Keratinocyte (primary cell): ENCODE data around the gene BICD1. TPM values are rescaled to one million over a fixed set of nuclear protein-coding genes. Genes with fewer than 3 reads are reported as not detected.

Experiments used
- DNase-seq: peaks from one replicate; pipeline ENCODE4 v3.0.0-alpha.2; 2011; ENCODE audit warnings: low read depth, missing footprints, low spot score
- FAIRE-seq: peaks from 2 replicates; lab custom pipeline; 2011; peaks lifted over from hg19 to GRCh38; lab: Jason Lieb, UNC
- H2AFZ ChIP-seq: 2 replicates; pipeline ENCODE4 v1.6.0; 2012; ENCODE audit warnings: low read length, control low read depth, inconsistent platforms; ENCODE audit not compliant: control insufficient read depth
- H3K27ac ChIP-seq: 2 replicates; pipeline ENCODE4 v1.5.1; 2011; ENCODE audit warnings: low read length; ENCODE audit not compliant: control insufficient read depth, insufficient read depth
- H3K27me3 ChIP-seq: 3 replicates; pipeline ENCODE4 v1.6.0; 2011; ENCODE audit warnings: low read length; ENCODE audit not compliant: control insufficient read depth, insufficient read depth; ENCODE audit errors: extremely low read depth
- H3K36me3 ChIP-seq, 2 experiments: 2 replicates in 1 of 2; 3 replicates in 1 of 2; pipeline ENCODE4 v1.5.1; 2011; ENCODE audit warnings: low read length in 2 of 2, mild to moderate bottlenecking in 1 of 2; ENCODE audit not compliant: control insufficient read depth in 2 of 2, insufficient read depth in 2 of 2; ENCODE audit errors: extremely low read depth in 1 of 2
- H3K4me1 ChIP-seq: 3 replicates; pipeline ENCODE4 v1.5.1; 2011; ENCODE audit warnings: low read length; ENCODE audit not compliant: control insufficient read depth, insufficient read depth; ENCODE audit errors: extremely low read depth
- H3K4me2 ChIP-seq: 3 replicates; pipeline ENCODE4 v1.6.0; 2011; ENCODE audit warnings: low read depth, low read length; ENCODE audit not compliant: control insufficient read depth, insufficient read depth; ENCODE audit errors: extremely low read depth
- H3K4me3 ChIP-seq, 3 experiments: fragments of 200-600 bp in 1 of 3; sonication (generic) in 1 of 3; 2 replicates in 2 of 3; 3 replicates in 1 of 3; pipeline ENCODE4 v1.5.1; 2011 to 2016; ENCODE audit warnings: low read length in 3 of 3, mild to moderate bottlenecking in 3 of 3, control low read depth in 2 of 3, inconsistent platforms in 1 of 3, low read depth in 1 of 3, mixed read lengths in 1 of 3, mixed run types in 1 of 3, moderate library complexity in 1 of 3; ENCODE audit not compliant: control insufficient read depth in 2 of 3, insufficient read depth in 2 of 3; ENCODE audit errors: extremely low read depth in 1 of 3
- H3K79me2 ChIP-seq: 2 replicates; pipeline ENCODE4 v1.6.0; 2012; ENCODE audit warnings: low read length; ENCODE audit not compliant: control insufficient read depth, insufficient read depth
- H3K9ac ChIP-seq: 3 replicates; pipeline ENCODE4 v1.6.0; 2011; ENCODE audit warnings: low read length; ENCODE audit not compliant: control insufficient read depth, insufficient read depth; ENCODE audit errors: extremely low read depth
- H3K9me1 ChIP-seq: 3 replicates; pipeline ENCODE4 v1.6.0; 2011; ENCODE audit warnings: low read length; ENCODE audit not compliant: control insufficient read depth, insufficient read depth; ENCODE audit errors: extremely low read depth
- H3K9me3 ChIP-seq: 2 replicates; pipeline ENCODE4 v1.5.1; 2012; ENCODE audit warnings: low read depth, low read length; ENCODE audit not compliant: control insufficient read depth
- H4K20me1 ChIP-seq: 3 replicates; pipeline ENCODE4 v1.6.0; 2011; ENCODE audit warnings: low read length; ENCODE audit not compliant: control insufficient read depth, insufficient read depth; ENCODE audit errors: extremely low read depth
- EZH2 ChIP-seq: IDR thresholded peaks from one replicate; pipeline ENCODE4 v1.6.1; 2012; ENCODE audit warnings: inconsistent platforms, mild to moderate bottlenecking, low read length, moderate library complexity
- dilution Hi-C: fragments of 300-500 bp; cut with MboI; formaldehyde crosslinking; loops from one replicate; pipeline ENCODE4 v1.7.0; 2020; ENCODE audit warnings: low sequenced_read_pairs; ENCODE audit not compliant: extremely low pct_ligation_motif_present
- polyA plus RNA-seq, 5 experiments: library from polyadenylated mRNA; depleted of rRNA in 3 of 5; stranded (reverse) in 3 of 5; stranded (forward) in 1 of 5; unstranded in 1 of 5; fragments of >200 nt; gene quantifications; 1 replicate in 1 of 5; 2 replicates in 3 of 5; 3 replicates in 1 of 5; pipeline versions ENCODE4 v1.2.1 to v1.2.3, GENCODE V29; 2011 to 2012; ENCODE audit warnings: missing spikeins in 2 of 5, low read depth in 1 of 5, low replicate concordance in 1 of 5
- TF ChIP-seq, protein P1 (sequence below), 3 experiments: IDR thresholded peaks in 1 of 3; conservative IDR thresholded peaks in 1 of 3; optimal IDR thresholded peaks in 1 of 3; 2 replicates in 2 of 3; 3 replicates in 1 of 3; pipeline versions ENCODE3 to v1.5.1; 2011; ENCODE audit warnings: low read length in 3 of 3, mild to moderate bottlenecking in 3 of 3, moderate library complexity in 2 of 3, control low read depth in 1 of 3, inconsistent platforms in 1 of 3; ENCODE audit not compliant: insufficient read depth in 2 of 3; ENCODE audit errors: extremely low read depth in 1 of 3

BICD1 gene
- polyA plus RNA-seq, 1 donor (not counting 4 experiments of a cell fraction or from before 2014, with no cell fraction given) = 10.2 TPM

DNA sequence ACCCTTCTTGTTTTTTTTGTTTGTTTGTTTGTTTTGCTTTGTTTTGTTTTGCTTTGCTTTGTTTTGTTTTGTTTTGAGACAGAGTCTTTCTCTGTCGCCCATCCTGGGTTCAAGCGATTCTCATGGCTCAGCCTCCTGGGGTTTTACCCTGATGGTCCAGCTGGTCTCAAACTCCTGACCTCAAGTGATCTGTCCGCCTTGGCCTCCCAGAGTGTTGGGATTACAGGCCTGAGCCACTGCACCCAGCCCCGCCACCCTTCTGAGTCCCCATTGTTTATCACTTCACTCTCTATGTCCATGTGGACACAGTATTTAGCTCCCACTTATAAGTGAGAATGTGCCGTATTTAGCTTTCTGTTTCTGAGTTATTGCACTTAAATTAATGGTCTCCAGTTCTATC, 36.9 kb upstream of the BICD1 start:
- Histone ChIP-seq H3K79me2 (no peaks in the 10 kb centered on the region), H3K36me3 (no peaks in the 10 kb centered on the region), H3K27me3 (no peaks in the 10 kb centered on the region), H2AFZ (no peak overlapping the region), H4K20me1 (no peaks in the 10 kb centered on the region), H3K9me1 (no peaks in the 10 kb centered on the region), H3K4me1 (no peaks in the 10 kb centered on the region), H3K27ac (no peak overlapping the region), H3K4me2 (no peak overlapping the region), H3K9ac (no peak overlapping the region), H3K4me3 (no peak overlapping the region), H3K9me3 (no peaks in the 10 kb centered on the region)
- DNase-seq (no peak), FAIRE-seq (no peak)
- dilution Hi-C loops = no loop called here
- TF ChIP-seq, protein P1, sequence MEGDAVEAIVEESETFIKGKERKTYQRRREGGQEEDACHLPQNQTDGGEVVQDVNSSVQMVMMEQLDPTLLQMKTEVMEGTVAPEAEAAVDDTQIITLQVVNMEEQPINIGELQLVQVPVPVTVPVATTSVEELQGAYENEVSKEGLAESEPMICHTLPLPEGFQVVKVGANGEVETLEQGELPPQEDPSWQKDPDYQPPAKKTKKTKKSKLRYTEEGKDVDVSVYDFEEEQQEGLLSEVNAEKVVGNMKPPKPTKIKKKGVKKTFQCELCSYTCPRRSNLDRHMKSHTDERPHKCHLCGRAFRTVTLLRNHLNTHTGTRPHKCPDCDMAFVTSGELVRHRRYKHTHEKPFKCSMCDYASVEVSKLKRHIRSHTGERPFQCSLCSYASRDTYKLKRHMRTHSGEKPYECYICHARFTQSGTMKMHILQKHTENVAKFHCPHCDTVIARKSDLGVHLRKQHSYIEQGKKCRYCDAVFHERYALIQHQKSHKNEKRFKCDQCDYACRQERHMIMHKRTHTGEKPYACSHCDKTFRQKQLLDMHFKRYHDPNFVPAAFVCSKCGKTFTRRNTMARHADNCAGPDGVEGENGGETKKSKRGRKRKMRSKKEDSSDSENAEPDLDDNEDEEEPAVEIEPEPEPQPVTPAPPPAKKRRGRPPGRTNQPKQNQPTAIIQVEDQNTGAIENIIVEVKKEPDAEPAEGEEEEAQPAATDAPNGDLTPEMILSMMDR (optimal IDR thresholded peaks at IDR 0.05 in 1 of 3, IDR thresholded peaks at IDR 0.05 in 1 of 3, conservative IDR thresholded peaks at IDR 0.05 in 1 of 3; ENCODE audit: extremely low read depth in 1 of 3, insufficient read depth in 2 of 3, low read length in 3 of 3) = no peak
- TF ChIP-seq EZH2 = no peak

DNA sequence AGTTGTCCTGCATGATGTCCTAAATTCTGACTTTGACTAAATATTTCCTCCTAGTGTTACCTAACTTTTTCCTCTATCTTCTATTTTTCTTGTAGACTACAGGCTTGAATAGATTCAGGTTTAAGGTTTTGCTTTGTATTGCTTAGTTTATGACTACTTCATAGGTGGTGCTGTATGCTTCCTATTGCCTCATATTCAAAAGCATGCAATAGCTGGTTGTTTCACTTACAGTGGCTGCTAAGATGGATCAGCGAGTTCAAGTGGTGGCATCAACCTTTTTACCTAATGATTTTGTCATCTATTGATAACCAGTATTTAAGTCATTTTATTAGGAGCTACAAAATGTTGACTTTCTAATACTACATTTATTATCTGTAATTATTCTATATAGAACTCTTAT, 36.3 kb upstream of the BICD1 start:
- Histone ChIP-seq H3K4me2 (no peak overlapping the region), H3K79me2 (no peaks in the 10 kb centered on the region), H3K4me1 (no peaks in the 10 kb centered on the region), H3K9me1 (no peaks in the 10 kb centered on the region), H2AFZ (no peak overlapping the region), H3K36me3 (no peaks in the 10 kb centered on the region), H3K9me3 (no peaks in the 10 kb centered on the region), H3K27ac (no peak overlapping the region), H3K9ac (no peak overlapping the region), H3K27me3 (no peaks in the 10 kb centered on the region), H3K4me3 (no peak overlapping the region), H4K20me1 (no peaks in the 10 kb centered on the region)
- no peak for FAIRE-seq
- dilution Hi-C loops = no loop called here
- TF ChIP-seq EZH2 = no peak
- TF ChIP-seq, protein P1 (optimal IDR thresholded peaks at IDR 0.05 in 1 of 3, IDR thresholded peaks at IDR 0.05 in 1 of 3, conservative IDR thresholded peaks at IDR 0.05 in 1 of 3; ENCODE audit: extremely low read depth in 1 of 3, insufficient read depth in 2 of 3, low read length in 3 of 3) = no peak
- no peak for DNase-seq
